DND-41 (cell line): ENCODE data around the gene COL4A2.

Experiments
- ATAC-seq: fragments of 200-7000 bp; cut with Tn5 transposase; 3 replicates; pipeline ENCODE4 v1.9.1; 2021; ENCODE audit warnings: low read depth; ENCODE audit not compliant: insufficient read depth
- DNase-seq: peaks from one replicate; pipeline ENCODE4 v3.0.0-alpha.2; 2020
- H2AFZ ChIP-seq: 2 replicates; pipeline ENCODE4 v1.6.0; 2012; ENCODE audit warnings: low read depth, low read length
- H3K27ac ChIP-seq: 2 replicates; pipeline ENCODE4 v1.5.1; 2012; ENCODE audit warnings: low read length, inconsistent platforms
- H3K27me3 ChIP-seq: fragments of 200-600 bp; sonication (generic); 2 replicates; pipeline ENCODE4 v1.6.0; 2012; ENCODE audit warnings: low read length, mild to moderate bottlenecking, inconsistent platforms; ENCODE audit not compliant: insufficient read depth, poor library complexity
- H3K36me3 ChIP-seq: 2 replicates; pipeline ENCODE4 v1.5.1; 2012; ENCODE audit warnings: low read length, inconsistent platforms; ENCODE audit not compliant: insufficient read depth
- H3K4me1 ChIP-seq: 2 replicates; pipeline ENCODE4 v1.5.1; 2012; ENCODE audit warnings: mild to moderate bottlenecking, low read length; ENCODE audit not compliant: insufficient read depth
- H3K4me2 ChIP-seq: 2 replicates; pipeline ENCODE4 v1.6.0; 2012; ENCODE audit warnings: mild to moderate bottlenecking, moderate library complexity, low read length, inconsistent platforms; ENCODE audit not compliant: insufficient read depth
- H3K4me3 ChIP-seq, 2 experiments: fragments of 200-600 bp in 1 of 2; shearing (Covaris generic) in 1 of 2; 2 replicates each; pipeline ENCODE4 v1.5.1; 2012 to 2016; ENCODE audit warnings: inconsistent platforms in 2 of 2, low read length in 2 of 2, mild to moderate bottlenecking in 2 of 2, low read depth in 1 of 2, moderate library complexity in 1 of 2
- H3K79me2 ChIP-seq: 2 replicates; pipeline ENCODE4 v1.6.0; 2012; ENCODE audit warnings: low read length, inconsistent platforms; ENCODE audit not compliant: insufficient read depth
- H3K9ac ChIP-seq: 2 replicates; pipeline ENCODE4 v1.6.0; 2012; ENCODE audit warnings: low read depth, mild to moderate bottlenecking, inconsistent platforms, low read length, moderate library complexity
- H3K9me3 ChIP-seq: 2 replicates; pipeline ENCODE4 v1.5.1; 2012; ENCODE audit warnings: low read length, moderate library complexity, mild to moderate bottlenecking, inconsistent platforms; ENCODE audit not compliant: insufficient read depth, severe bottlenecking
- H4K20me1 ChIP-seq: 2 replicates; pipeline ENCODE4 v1.6.0; 2012; ENCODE audit warnings: low read length; ENCODE audit not compliant: insufficient read depth
- EZH2 ChIP-seq: IDR thresholded peaks from 3 replicates; pipeline ENCODE4 v1.6.1; 2012; ENCODE audit warnings: borderline replicate concordance, low read depth, mild to moderate bottlenecking, moderate library complexity, low read length, inconsistent platforms; ENCODE audit not compliant: severe bottlenecking
- TF ChIP-seq, protein P1 (sequence below): IDR thresholded peaks from 2 replicates; pipeline ENCODE4 v1.5.1; 2012; ENCODE audit warnings: borderline replicate concordance, low read length, moderate library complexity, mild to moderate bottlenecking; ENCODE audit not compliant: poor library complexity, severe bottlenecking; ENCODE audit errors: extremely low read depth

Gene COL4A2

DNA sequence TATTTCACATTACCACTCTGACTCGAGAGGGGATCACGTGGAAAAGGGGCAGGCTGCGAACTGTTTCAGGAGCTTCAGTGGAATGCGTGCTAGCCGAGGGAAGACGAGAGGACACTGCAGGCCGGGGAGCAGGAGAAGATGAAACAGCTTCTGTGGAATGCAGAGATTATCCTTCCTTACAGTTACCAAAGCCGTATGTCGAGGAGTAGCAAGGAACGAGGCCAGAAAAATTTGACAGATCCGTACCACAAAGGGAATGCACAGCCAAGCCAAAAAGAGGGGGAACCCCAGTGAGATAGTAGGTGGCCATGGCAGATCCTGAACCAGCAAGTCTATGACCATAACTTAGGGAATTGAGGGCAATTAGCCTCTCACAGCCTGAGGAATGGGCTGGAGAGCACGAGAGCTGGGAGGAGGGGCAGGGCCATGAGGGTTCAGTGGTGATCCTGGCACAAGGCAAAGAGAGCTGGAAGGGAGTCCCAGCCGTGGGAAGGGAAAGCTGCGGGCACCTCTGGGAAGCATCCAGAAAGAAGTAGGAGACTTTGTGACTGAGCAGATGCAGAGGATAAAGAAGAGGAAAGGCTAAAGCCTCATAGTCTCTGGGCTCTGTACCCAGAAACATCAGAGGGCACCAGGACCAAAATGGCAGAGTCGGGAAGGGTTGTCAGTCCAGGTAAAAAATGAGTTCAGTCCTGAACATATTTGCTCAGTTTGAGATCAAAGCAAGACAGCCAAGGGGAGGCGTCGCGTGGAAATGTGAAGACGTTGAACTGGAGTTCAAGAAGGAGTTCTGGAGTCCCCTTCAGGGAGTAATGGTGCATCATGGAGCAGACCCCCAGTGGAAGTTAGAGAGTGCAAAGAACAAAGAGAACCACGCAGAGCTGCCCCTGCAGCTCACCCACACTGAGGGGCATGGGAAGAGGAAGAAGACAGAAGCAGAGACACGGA, 5.2 kb upstream of the COL4A2 start:
- Histone ChIP-seq H3K9ac (no peak overlapping the region), H3K36me3 (no peaks in the 10 kb centered on the region), H3K27ac (no peak overlapping the region), H3K4me3 (no peak overlapping the region), H4K20me1 (0 out of 2 replicates have a peak, but pooled peaks cover 4% of the 10 kb centered on the region), H3K4me2 (no peak overlapping the region), H3K79me2 (no peaks in the 10 kb centered on the region), H3K9me3 (no peaks in the 10 kb centered on the region), H3K4me1 (no peaks in the 10 kb centered on the region), H2AFZ (no peak overlapping the region), H3K27me3 (peaks cover 68% of the 10 kb centered on the region)
- ATAC-seq: no peak
- no peak for TF ChIP-seq EZH2
- TF ChIP-seq, protein P1, sequence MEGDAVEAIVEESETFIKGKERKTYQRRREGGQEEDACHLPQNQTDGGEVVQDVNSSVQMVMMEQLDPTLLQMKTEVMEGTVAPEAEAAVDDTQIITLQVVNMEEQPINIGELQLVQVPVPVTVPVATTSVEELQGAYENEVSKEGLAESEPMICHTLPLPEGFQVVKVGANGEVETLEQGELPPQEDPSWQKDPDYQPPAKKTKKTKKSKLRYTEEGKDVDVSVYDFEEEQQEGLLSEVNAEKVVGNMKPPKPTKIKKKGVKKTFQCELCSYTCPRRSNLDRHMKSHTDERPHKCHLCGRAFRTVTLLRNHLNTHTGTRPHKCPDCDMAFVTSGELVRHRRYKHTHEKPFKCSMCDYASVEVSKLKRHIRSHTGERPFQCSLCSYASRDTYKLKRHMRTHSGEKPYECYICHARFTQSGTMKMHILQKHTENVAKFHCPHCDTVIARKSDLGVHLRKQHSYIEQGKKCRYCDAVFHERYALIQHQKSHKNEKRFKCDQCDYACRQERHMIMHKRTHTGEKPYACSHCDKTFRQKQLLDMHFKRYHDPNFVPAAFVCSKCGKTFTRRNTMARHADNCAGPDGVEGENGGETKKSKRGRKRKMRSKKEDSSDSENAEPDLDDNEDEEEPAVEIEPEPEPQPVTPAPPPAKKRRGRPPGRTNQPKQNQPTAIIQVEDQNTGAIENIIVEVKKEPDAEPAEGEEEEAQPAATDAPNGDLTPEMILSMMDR: no peak
- no peak for DNase-seq

DNA sequence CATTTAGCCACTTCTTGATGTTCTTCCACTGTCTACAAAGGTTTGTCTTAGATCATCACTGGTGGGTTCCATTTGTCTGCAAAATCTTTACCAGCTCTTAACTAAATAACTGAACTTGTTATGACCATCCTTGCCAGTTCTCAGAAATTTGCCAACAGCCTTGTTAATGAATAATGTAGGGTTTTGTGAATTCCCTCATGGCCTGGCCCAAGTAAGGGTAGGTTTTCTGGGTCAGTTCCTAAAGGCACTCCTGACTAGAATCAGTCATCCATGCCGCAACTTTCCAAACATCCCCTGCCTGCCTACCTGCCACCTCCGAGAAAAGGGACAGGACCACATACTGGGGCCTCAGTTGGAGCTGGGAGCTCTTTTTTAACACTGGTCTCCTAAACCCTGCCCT, 4.1 kb upstream of the COL4A2 start:
- no peak overlapping the region for H2AFZ ChIP-seq
- no peak overlapping the region for H3K27ac ChIP-seq
- no peak overlapping the region for H3K9ac ChIP-seq
- no peaks in the 10 kb centered on the region for H3K36me3 ChIP-seq
- H3K4me2 ChIP-seq: no peak overlapping the region
- H3K4me1 ChIP-seq: no peaks in the 10 kb centered on the region
- 0 out of 2 replicates have a peak, but pooled peaks cover 4% of the 10 kb centered on the region for H4K20me1 ChIP-seq
- no peak for DNase-seq
- no peak overlapping the region for H3K4me3 ChIP-seq
- peaks cover 64% of the 10 kb centered on the region for H3K27me3 ChIP-seq
- H3K79me2 ChIP-seq: no peaks in the 10 kb centered on the region
- TF ChIP-seq, protein P1: no peak
- TF ChIP-seq EZH2: no peak
- ATAC-seq: no peak
- no peaks in the 10 kb centered on the region for H3K9me3 ChIP-seq

DNA sequence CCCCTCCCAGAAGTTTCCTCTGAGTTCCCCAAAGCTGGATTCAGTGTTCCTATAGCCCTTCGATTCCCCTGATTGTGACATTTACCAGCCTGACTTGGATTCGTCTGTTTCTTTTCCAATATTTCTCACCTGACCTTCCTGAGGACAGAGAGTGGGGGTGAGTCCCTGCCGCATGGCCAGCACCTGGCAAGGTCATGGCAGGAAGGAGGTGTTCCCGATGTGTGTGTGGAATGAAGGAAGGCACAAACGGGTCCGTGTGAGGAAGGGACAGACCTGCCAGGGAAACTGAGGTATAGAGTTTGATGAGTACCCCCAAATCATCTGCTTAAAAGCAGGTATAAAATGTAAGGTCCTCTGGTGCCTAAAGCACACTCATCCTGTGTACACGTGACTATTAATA, 3.4 kb upstream of the COL4A2 start:
- Histone ChIP-seq H3K9me3 (no peaks in the 10 kb centered on the region), H2AFZ (no peak overlapping the region), H4K20me1 (0 out of 2 replicates have a peak, but pooled peaks cover 4% of the 10 kb centered on the region), H3K4me3 (no peak overlapping the region), H3K36me3 (no peaks in the 10 kb centered on the region), H3K9ac (no peak overlapping the region), H3K79me2 (no peaks in the 10 kb centered on the region), H3K27ac (no peak overlapping the region), H3K4me1 (no peaks in the 10 kb centered on the region), H3K4me2 (no peak overlapping the region), H3K27me3 (peaks cover 62% of the 10 kb centered on the region)
- no peak for ATAC-seq
- no peak for TF ChIP-seq EZH2
- TF ChIP-seq, protein P1: no peak
- DNase-seq: no peak
